ENCODE results near the gene ANO1.

The ANO1 gene

GRCh38 chr11:70074746-70075145 lies 3.4 kb upstream of the ANO1 start:
- no peak for DNase-seq

DNA sequence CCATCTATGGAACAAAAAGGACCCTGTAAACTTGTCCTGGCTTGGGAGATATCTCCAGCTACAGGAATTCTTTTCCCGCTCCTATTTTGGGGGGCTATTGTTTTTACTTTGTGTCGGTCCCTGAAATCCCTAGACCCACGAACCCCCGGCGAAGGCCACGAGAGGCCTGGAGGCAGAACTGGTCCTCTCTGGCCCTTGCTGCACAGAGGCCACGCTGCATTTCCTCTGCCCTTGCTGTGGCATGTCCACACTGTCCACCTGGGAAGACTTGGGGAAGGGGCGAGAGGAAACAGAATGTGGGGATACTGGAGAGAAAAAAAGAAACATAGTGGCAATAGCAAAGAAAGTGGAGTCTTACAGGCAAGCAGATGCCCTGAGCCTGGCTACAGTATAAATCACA lies 2.3 kb upstream of the ANO1 start:
- no peak for DNase-seq

GRCh38 chr11:70076461-70076931 lies 1.6 kb upstream of the ANO1 start:
- DNase-seq, result no peak

GRCh38 chr11:70077411-70078094 lies 564 bp upstream of the ANO1 start:
- no peak for DNase-seq

- DNase-seq, result no peak
These were observed 882 bp downstream of the ANO1 start for GRCh38 chr11:70078781-70079616.

- no peak for DNase-seq
These were observed 1.6 kb downstream of the ANO1 start for GRCh38 chr11:70079691-70080090.

GRCh38 chr11:70080763-70081162 lies 2.6 kb downstream of the ANO1 start:
- DNase-seq, result no peak

- DNase-seq, result no peak
These were observed 4.7 kb downstream of the ANO1 start for GRCh38 chr11:70082829-70083228.

GRCh38 chr11:70084046-70084984 lies 6.2 kb downstream of the ANO1 start:
- DNase-seq, result no peak

DNA sequence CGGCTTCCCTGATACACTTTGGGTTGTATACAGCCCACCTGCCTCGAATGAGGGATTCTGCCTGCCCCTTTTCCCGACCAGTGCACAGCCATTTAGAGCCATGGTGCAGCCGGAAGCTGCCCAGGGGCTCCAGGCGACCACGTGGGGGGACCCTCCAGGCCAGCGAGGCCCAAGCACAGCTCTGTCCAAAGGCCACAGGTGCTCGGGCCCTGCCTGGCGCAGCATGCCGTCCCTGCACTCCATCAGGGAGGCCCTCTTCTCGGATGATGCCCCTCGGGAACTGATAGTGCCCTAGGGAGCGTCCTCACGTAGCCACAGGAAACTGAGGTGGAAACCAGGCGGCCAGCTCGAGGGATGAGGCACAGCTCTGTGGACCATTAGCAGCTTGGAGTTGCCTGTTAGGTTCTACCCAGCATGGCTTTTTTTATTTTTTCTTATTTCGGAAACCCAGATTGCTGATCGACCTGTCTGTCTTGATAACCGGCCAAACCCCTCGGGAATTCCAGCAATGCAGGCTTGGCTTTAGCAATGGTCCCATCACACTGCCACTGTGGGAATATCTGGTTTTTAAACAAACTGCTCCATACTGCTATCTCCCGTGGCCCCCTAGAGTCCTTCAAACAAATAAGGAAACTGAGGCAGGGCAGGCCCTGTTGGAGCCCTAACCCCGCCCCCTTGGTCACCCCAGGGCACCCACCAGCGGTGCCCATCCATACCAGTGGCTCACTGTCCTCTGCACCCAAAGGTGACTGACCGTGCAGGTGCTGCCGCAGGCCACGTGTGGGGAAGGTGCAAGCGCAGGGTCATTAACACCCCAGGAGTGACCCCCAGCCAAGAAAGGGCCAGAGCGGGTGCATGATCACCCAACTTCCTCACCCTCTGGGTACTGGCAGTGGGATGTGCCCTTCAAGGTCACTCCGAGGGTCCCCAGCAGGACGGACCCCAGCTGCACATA lies 8.0 kb downstream of the ANO1 start:
- no peak for DNase-seq

DNA sequence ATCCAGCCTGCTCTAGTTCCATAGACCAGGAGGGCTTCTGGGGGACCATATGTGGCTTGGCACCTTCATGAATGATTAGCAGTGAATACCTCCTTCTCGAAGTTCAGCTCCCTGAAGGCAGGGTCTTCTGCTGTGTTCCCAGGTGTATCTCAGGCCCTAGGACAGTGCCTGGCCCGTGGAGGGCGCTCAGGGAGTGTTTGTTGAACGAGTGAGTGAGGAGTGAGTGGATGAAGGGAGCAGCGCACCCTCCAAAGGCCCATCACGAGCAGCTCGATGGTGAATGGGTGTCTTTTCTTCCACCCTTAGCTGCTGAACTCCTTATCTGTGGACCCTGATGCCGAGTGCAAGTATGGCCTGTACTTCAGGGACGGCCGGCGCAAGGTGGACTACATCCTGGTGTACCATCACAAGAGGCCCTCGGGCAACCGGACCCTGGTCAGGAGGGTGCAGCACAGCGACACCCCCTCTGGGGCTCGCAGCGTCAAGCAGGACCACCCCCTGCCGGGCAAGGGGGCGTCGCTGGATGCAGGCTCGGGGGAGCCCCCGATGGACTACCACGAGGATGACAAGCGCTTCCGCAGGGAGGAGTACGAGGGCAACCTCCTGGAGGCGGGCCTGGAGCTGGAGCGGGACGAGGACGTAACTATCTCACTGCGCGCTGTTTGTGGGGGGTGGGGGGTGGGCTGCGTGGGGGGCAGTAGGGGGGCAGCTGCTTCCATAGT lies 9.5 kb downstream of the ANO1 start:
- DNase-seq, result no peak

- DNase-seq, result no peak
These were observed 10.7 kb downstream of the ANO1 start for GRCh38 chr11:70088735-70089250.

GRCh38 chr11:70089631-70090030 lies 11.5 kb downstream of the ANO1 start:
- DNase-seq, result no peak

DNA sequence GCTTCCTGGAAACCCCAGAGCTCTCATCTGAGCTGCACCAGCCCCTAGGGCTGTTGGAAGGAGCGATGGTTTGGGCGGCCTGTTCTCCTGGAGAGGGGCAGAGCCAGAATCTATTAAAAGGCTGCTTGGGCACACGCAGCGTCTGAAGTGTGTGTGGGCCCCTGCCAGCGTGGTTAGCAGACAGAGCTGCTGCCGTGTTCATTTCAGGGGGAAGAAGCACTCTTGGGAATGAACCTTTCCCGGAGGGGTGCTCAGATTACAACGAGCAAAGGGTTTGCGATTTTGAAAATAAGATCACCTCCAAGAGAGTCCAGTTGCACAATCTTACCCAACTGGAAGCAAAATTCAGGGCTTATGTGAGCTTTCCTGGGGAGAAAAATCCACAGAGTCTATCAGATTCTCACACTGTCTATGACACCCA lies 12.9 kb downstream of the ANO1 start:
- DNase-seq, result no peak

- DNase-seq, result no peak
These were observed 13.5 kb downstream of the ANO1 start for GRCh38 chr11:70091638-70092037.

DNA sequence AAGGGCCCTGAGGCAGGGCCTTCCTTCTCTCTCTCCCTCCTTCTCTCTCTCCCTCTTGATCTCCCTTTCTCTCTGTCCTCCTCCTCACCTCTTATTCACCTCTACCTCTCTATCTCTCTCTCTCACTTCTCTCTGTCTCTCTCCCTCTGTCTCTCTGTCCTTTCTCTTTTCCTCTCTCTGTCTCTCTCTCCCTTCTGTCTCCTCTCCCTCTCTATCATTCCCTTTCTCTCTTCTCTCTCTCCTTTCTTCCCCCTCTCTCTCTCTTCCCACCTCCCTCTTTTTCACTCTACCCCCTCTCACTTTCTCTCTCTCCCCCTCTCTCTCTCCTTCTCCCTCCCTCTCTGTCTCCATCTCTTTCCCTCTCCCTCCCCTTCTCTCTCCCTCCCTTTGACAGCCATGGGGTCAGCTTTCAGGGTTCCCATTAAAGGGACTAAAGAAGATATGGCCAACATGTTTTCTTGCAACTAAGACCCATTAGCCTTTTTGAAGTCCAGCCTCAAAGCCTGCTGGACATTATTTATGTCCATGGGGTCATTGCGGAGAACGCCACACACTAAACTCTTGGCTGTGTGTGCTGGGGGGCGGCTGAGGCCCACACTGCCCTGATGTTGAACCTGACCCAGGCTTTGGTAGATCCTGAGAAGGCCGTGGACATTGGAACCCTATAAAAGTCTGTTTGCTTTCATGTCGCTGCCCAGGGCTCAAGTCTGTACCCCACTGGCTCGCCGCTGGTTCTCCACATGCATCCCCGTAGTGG lies 15.0 kb downstream of the ANO1 start:
- DNase-seq, result no peak

DNA sequence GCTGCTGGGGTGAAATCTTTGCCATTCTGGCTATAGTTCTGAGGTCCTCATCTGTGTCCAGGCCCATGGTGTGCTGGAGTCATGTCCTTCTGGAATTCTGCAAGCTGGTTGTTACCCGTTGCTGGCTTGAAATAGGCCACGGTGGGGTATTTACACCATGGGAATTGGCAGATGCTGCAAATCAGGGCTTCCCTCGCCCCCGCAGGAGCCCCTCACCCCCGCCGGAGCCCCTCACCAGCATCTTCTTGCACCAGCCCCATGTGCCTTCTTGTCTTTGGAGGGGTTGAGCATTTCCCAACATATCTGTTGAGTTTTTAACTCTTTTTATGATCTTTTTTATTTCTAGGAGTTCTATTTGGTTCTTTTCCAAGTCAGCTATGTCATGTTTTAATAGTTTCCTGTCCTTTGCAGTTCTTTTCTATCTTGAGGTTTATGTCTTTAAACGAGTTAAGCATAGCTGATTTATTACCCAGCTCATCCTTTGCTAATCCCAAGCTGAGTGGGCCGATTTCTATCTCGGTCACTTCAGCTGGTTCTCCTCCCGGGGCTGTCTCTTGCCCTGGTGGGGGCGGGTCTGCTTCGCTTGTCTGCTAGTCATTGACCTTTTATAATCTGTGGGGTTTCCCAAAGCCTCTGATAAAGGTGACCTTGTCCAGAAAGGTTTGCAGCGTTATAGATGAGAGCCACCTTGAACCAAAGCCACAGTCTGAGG lies 17.6 kb downstream of the ANO1 start:
- no peak for DNase-seq

DNA sequence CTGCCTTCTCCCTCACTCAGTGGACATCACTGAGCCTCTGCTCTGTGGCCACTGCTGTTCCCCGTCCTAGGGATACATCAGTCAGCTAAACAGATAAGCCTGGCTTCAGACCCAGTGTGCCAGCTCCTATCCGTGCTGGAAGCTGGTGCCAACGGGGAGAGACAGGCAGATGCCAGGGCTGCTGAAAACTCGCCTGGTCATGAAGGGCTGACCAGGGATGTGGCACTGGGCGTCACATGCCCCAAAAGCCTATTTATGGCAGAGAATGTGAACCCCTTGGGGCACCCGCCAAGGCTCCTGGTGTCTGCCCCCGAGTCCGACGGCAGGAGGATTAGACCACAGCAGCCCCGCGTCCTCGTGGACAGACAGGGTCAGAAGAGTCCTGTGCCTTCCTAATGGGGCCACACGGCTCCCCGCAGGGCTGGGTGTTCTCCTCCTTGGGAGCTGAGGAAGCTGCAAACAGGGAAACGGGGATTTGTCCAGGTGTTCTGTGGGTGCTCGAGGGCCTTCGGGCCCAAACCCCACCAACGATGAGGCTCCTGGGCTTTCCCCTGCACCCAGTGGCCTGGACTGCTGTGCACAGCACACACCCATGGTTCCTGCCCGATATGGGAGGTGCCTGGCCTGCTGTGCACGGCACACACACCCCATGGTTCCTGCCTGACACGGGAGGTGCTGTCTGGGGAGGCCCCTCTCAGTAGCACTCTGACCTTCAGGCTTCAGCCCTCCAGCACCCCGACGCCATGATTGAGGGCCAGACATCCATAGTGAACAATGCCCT lies 19.9 kb downstream of the ANO1 start:
- no peak for DNase-seq

DNA sequence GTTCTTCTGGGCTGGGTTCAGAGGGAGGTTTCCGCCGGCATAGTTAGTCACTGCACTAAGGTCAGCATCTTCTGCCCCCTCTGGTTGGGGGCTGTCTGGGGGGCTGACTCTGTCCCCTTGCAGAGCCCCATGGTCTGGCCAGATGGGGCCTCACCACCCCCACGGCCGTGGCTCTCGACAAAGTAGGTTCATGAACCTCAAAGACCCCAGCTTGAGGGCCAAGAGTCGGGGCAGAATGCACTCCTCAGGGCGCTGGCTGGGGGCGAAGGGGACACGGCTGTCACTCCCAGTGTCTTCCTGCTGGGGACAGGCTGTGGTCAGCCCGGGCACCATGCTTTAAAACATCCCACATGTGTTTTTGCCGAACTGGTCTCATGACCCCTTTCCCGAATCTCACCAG lies 20.8 kb downstream of the ANO1 start:
- DNase-seq, result no peak

Data from activated CD4-positive, alpha-beta T cell treated with anti-CD3 and anti-CD28 coated beads, Interleukin-2, amount 50 U/mL, for 1 hour (primary cell).